HT1080 (cell line): ENCODE results near the gene COA3. TPM values are rescaled to one million over a fixed set of nuclear protein-coding genes. Genes with fewer than 3 reads are reported as not detected.

Experiments
- DNase-seq: peaks from one replicate; pipeline ENCODE4 v3.0.0-alpha.2; 2015; ENCODE audit warnings: low read depth
- small RNA-seq: library from RNA; depleted of rRNA; stranded (forward); fragments of <200 nt; gene quantifications from one replicate; pipeline ENCODE3, GENCODE V24; 2014
- total RNA-seq: library from RNA; depleted of rRNA; stranded (reverse); fragments of >200 nt; shearing (Covaris generic); gene quantifications from 2 replicates; pipeline ENCODE4 v1.2.3, GENCODE V29; 2014; rRNA removed

The COA3 gene
- total RNA-seq, 1 experiment from 2014 or later = 65.2 TPM

DNA sequence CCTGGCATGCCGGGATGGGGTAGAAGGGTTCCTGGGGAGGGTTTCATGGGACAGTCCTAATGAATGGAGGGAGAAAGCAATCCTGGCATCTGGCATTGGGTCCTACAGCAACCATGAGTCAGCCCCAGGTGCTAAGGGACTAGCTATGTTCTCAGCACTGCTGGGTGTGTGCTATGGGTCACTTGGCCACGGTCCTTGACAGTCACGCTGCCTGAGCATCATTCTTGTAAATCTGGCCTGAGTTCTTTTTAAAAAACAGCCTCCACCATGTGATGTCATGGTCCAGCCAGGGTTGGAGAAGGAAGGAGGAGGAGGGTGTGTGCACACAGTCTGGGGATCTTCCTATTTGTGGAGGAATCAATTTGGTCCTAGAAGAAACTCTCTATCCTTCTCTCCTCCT lies 43.7 kb downstream of the COA3 start:
- peak; percentile 45 for DNase-seq

DNA sequence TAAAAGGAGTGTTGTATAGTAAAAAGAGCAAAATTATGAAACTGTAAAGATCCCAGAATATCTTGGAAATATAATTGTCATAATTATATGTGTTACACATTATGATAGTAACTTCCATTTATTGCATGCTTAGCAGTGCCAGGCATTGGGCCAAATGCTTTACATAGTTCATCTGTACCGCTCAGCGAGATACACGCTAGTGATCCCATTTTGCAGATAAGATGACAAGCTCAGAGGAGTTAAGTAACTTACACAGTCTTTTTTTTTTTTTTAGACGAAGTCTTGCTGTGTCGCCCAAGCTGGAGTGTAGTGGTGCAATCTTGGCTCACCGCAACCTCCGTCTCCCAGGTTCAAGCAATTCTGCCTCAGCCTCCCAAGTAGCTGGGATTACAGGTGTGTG lies 46.9 kb downstream of the COA3 start:
- DNase-seq = no peak

DNA sequence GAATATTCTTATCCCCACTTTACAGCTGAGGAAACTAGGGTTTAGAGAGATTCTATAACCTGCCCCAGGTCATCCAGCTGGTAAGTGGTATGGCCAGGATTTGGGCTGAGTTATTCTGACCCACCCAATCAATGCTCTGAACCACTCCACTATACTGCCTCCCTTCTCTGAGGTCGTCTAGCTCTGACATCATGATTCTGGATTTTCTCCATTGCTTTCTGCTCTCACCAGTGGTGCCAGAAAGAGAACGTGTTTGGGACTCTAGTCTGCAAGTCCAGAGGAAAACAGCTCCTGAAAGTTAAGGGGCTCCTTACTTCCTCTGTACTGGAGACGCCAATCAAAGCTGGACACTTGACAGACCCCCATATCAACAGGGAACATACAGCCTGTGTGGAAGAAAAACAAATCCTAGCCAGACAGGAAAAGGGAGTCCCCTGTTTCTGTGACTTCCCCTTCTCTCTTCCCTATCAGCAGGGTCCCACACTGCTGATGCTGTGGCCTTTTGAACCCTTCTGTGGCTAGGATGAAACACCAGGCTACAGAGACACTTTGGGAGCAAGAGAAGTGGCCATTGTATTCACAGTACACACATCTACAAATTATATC lies 47.7 kb downstream of the COA3 start:
- DNase-seq = no peak

DNA sequence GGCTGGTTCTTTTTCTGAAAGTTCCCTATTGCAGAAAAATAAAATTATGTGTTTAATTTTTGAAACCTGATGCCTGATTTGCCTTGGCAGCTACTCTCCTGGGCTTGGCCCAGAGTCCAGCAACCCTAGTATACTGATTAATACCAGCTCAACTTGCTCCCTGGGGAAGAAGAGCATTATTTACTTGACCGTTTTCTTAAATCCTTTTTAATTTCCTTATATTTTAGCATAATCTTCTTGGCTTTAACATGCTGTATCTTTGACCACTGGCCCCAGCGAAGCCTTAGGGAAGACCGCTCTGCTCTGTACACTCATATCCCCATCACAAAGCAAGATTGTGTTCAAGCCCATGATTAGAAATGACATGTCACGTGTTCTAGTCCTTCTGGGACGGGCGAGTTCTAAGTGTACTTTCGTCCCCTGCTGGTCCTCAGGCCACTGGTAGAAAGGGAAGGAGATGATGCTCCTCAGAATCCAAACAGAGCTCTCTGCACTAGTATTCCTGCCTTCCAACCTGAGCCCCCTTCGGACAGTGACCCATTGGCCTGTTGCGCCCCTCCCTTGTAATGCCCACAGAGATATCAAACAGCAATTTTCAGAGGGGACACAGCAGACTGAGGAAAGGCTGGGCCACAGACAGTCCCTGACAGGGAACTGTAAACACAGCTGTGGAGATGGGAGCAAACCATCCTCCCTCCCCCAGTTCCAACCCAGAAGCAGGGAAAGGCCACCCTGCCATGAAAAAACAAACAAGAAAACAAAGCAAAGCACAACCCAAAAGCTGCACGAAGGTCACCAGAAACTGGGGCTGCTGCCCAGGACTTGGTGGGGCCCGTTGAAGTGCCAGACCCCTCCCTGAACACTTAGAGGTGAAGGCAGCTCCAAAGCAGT lies 49.4 kb downstream of the COA3 start:
- no peak for DNase-seq

DNA sequence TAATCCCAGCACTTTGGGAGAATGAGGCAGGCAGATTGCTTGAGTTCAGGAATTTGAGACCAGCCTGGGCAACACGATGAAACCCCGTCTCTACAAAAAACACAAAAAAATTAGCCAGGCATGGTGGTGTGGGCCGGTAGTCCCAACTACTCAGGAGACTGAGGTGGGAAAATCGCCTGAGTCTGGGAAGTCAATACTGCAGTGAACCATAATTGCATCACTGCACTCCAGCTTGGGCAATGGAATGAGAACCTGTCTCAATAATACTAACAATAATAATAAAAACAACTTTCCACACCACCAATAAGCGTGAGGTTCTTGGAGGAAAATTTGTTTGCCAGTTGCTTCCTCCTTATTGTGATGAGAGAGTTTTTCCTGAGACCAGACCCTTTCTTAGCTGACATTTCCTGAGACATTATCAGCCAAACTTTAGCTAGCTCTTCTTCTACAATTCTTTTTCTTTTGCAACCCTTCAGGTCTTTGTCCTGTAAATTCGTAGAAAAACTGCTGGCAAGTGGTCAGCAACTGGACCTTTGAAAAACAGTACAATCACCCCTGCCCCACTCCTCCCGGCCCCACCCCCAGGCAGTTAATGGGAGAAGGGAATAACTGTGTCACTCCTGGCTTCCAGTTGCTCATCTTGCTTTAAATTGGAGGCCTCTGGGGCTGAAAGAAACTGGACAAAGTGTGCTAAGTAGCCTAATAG lies 50.1 kb downstream of the COA3 start:
- no peak for DNase-seq

Small RNA genes within 50 kb of the gene (small RNA-seq; reads per million reads assigned to genes)
- gene HMGN2P15 = not detected
- not detected for gene MIR6781

Other genes starting within 250 kb of the COA3 start
- 0.40 and 0.59 TPM in 2 replicates for gene HSD17B1, start 245.8 kb downstream of the COA3 start, total RNA-seq
- gene COASY, start 236.6 kb downstream of the COA3 start, total RNA-seq = 51.7 and 56.2 TPM in 2 replicates
- 29.3 and 37.8 TPM in 2 replicates for gene MLX, start 231.6 kb downstream of the COA3 start, total RNA-seq
- 47.8 and 50.2 TPM in 2 replicates for gene PSMC3IP, start 221.0 kb downstream of the COA3 start, total RNA-seq
- gene RETREG3, start 189.3 kb downstream of the COA3 start, total RNA-seq = 30.9 and 34.0 TPM in 2 replicates
- gene TUBG1, start 189.0 kb downstream of the COA3 start, total RNA-seq = 114 and 165 TPM in 2 replicates
- gene TUBG2, start 139.4 kb downstream of the COA3 start, total RNA-seq = 6.8 and 9.3 TPM in 2 replicates
- 14.7 and 15.7 TPM in 2 replicates for gene PLEKHH3, start 121.7 kb downstream of the COA3 start, total RNA-seq
- 2.1 and 2.5 TPM in 2 replicates for gene CCR10, start 116.9 kb downstream of the COA3 start, total RNA-seq
- gene CNTNAP1, start 116.2 kb downstream of the COA3 start, total RNA-seq = 8.6 and 9.9 TPM in 2 replicates
- 6.1 and 6.3 TPM in 2 replicates for gene EZH1, start 53.7 kb downstream of the COA3 start, total RNA-seq
- 0.40 and 1.4 TPM in 2 replicates for gene RAMP2, start 37.5 kb downstream of the COA3 start, total RNA-seq
- gene VPS25, start 25.3 kb downstream of the COA3 start, total RNA-seq = 110 and 122 TPM in 2 replicates
- gene WNK4, start 18.1 kb downstream of the COA3 start, total RNA-seq = 5.7 and 8.9 TPM in 2 replicates
- 0.13 and 0.27 TPM in 2 replicates for gene CNTD1, start 157 bp upstream of the COA3 start, total RNA-seq
- gene BECN1, start 25.6 kb upstream of the COA3 start, total RNA-seq = 159 and 182 TPM in 2 replicates
- gene PSME3, start 34.7 kb upstream of the COA3 start, total RNA-seq = 146 and 205 TPM in 2 replicates
- 0.95 and 1.4 TPM in 2 replicates for gene AOC2, start 45.9 kb upstream of the COA3 start, total RNA-seq
- gene AOC3, start 52.5 kb upstream of the COA3 start, total RNA-seq = 0.11 TPM in 1 of 2 replicates, not detected in the other
- not detected in 2 replicates for gene G6PC1, start 102.1 kb upstream of the COA3 start, total RNA-seq
- gene AARSD1, start 165.8 kb upstream of the COA3 start, total RNA-seq = 25.2 and 29.2 TPM in 2 replicates
- gene PTGES3L, start 181.4 kb upstream of the COA3 start, total RNA-seq = 0.10 TPM in 1 of 2 replicates, not detected in the other
- gene RUNDC1, start 181.9 kb upstream of the COA3 start, total RNA-seq = 4.7 and 6.9 TPM in 2 replicates
- gene RPL27, start 199.7 kb upstream of the COA3 start, total RNA-seq = 2,292 and 3,606 TPM in 2 replicates
- gene IFI35, start 208.1 kb upstream of the COA3 start, total RNA-seq = 18.7 and 20.1 TPM in 2 replicates
- 52.6 and 54.0 TPM in 2 replicates for gene VAT1, start 223.7 kb upstream of the COA3 start, total RNA-seq
- 0.11 and 0.23 TPM in 2 replicates for gene RND2, start 226.5 kb upstream of the COA3 start, total RNA-seq